SK-N-SH treated with all-trans-retinoic acid at 6 μM for 48 hours (cell line): ENCODE measurements around the gene SLC13A5.
"Not testable (repeated sequence)": the region's sequence is repeated elsewhere in the genome, so short reads cannot be mapped to it uniquely, and the experiment has no call there.

Experiments
- ATAC-seq: fragments of 200-7000 bp; cut with Tn5 transposase; 3 replicates; pipeline ENCODE4 v1.9.1; 2020; ENCODE audit warnings: mild to moderate bottlenecking, moderate library complexity
- ARNTL ChIP-seq: fragments of 450-650 bp; formaldehyde crosslinking; IDR thresholded peaks from 2 replicates; pipeline ENCODE4 v1.5.0; 2020; ENCODE audit warnings: low read depth, mild to moderate bottlenecking, moderate library complexity, borderline replicate concordance
- CSDC2 ChIP-seq: fragments of 250-450 bp; sonication (Bioruptor Pico); IDR thresholded peaks from 2 replicates; pipeline ENCODE4 v1.5.0; 2020; ENCODE audit warnings: mild to moderate bottlenecking, moderate library complexity
- CSRNP3 ChIP-seq: fragments of 250-450 bp; sonication (Bioruptor Pico); IDR thresholded peaks from 2 replicates; pipeline ENCODE4 v1.5.1; 2021; ENCODE audit warnings: mild to moderate bottlenecking, moderate library complexity
- ESRRG ChIP-seq: fragments of 250-450 bp; sonication (Bioruptor Pico); IDR thresholded peaks from 2 replicates; pipeline ENCODE4 v1.6.1; 2021; ENCODE audit warnings: mild to moderate bottlenecking
- GLIS3 ChIP-seq: fragments of 250-450 bp; sonication (Bioruptor Pico); IDR thresholded peaks from 2 replicates; pipeline ENCODE4 v1.5.0; 2020; ENCODE audit warnings: mild to moderate bottlenecking, moderate library complexity
- ISL1 ChIP-seq: fragments of 250-450 bp; sonication (Bioruptor Pico); IDR thresholded peaks from 2 replicates; pipeline ENCODE4 v2.1.2; 2022; ENCODE audit warnings: mild to moderate bottlenecking, moderate library complexity
- OSR1 ChIP-seq: fragments of 250-450 bp; sonication (Bioruptor Pico); IDR thresholded peaks from 2 replicates; pipeline ENCODE4 v1.8.0; 2022; ENCODE audit warnings: moderate library complexity, mild to moderate bottlenecking, inconsistent platforms
- PATZ1 ChIP-seq: fragments of 250-450 bp; sonication (Bioruptor Pico); IDR thresholded peaks from 2 replicates; pipeline ENCODE4 v1.8.0; 2020; ENCODE audit warnings: mild to moderate bottlenecking, moderate library complexity, borderline replicate concordance
- RARB ChIP-seq: fragments of 250-450 bp; sonication (Bioruptor Pico); IDR thresholded peaks from 2 replicates; pipeline ENCODE4 v1.8.0; 2021; ENCODE audit warnings: mild to moderate bottlenecking, moderate library complexity
- TCF4 ChIP-seq: fragments of 250-450 bp; sonication (Bioruptor Pico); IDR thresholded peaks from 2 replicates; pipeline ENCODE4 v1.8.0; 2021; ENCODE audit warnings: mild to moderate bottlenecking, moderate library complexity, borderline replicate concordance
- TOX ChIP-seq: fragments of 250-450 bp; sonication (Bioruptor Pico); IDR thresholded peaks from 2 replicates; pipeline ENCODE4 v1.8.0; 2021; ENCODE audit warnings: mild to moderate bottlenecking, moderate library complexity, borderline replicate concordance
- TSHZ2 ChIP-seq: fragments of 250-450 bp; sonication (Bioruptor Pico); IDR thresholded peaks from 2 replicates; pipeline ENCODE4 v1.5.0; 2020; ENCODE audit warnings: mild to moderate bottlenecking, moderate library complexity
- ZC3H10 ChIP-seq: fragments of 250-450 bp; sonication (Bioruptor Pico); IDR thresholded peaks from 2 replicates; pipeline ENCODE4 v1.5.1; 2021; ENCODE audit warnings: mild to moderate bottlenecking, moderate library complexity
- ZFP3 ChIP-seq: fragments of 250-450 bp; sonication (Bioruptor Pico); IDR thresholded peaks from 2 replicates; pipeline ENCODE4 v1.5.0; 2020; ENCODE audit warnings: mild to moderate bottlenecking, moderate library complexity
- ZFP30 ChIP-seq: fragments of 450-650 bp; formaldehyde crosslinking; IDR thresholded peaks from 2 replicates; pipeline ENCODE4 v1.5.0; 2022; ENCODE audit warnings: mild to moderate bottlenecking, moderate library complexity
- ZNF70 ChIP-seq: fragments of 450-650 bp; formaldehyde crosslinking; IDR thresholded peaks from 2 replicates; pipeline ENCODE4 v1.5.0; 2020; ENCODE audit warnings: mild to moderate bottlenecking, moderate library complexity
- ZNF8 ChIP-seq: fragments of 450-650 bp; formaldehyde crosslinking; IDR thresholded peaks from 2 replicates; pipeline ENCODE4 v1.5.0; 2020; ENCODE audit warnings: mild to moderate bottlenecking, moderate library complexity

SLC13A5 gene

GRCh38 chr17:6666557-6666956, 46.6 kb downstream of the SLC13A5 start:
- ATAC-seq, result no peak
- TF ChIP-seq TOX (CRISPR knock-in tag) (no peak), CSRNP3 (CRISPR knock-in tag) (no peak), GLIS3 (no peak), ARNTL (CRISPR knock-in tag) (no peak), ISL1 (CRISPR knock-in tag) (no peak), PATZ1 (CRISPR knock-in tag) (no peak), ESRRG (CRISPR knock-in tag) (no peak), ZFP30 (no peak), TCF4 (no peak), ZNF8 (CRISPR knock-in tag) (no peak), RARB (CRISPR knock-in tag) (no peak), ZC3H10 (CRISPR knock-in tag) (no peak), TSHZ2 (CRISPR knock-in tag) (no peak), ZNF70 (CRISPR knock-in tag) (no peak)

GRCh38 chr17:6666077-6666521, 47.1 kb downstream of the SLC13A5 start:
- peak; percentile 96 for ATAC-seq
- TF ChIP-seq CSDC2, result no peak
- no peak for TF ChIP-seq PATZ1 (CRISPR knock-in tag)
- TF ChIP-seq ZFP3 (CRISPR knock-in tag), result no peak

DNA sequence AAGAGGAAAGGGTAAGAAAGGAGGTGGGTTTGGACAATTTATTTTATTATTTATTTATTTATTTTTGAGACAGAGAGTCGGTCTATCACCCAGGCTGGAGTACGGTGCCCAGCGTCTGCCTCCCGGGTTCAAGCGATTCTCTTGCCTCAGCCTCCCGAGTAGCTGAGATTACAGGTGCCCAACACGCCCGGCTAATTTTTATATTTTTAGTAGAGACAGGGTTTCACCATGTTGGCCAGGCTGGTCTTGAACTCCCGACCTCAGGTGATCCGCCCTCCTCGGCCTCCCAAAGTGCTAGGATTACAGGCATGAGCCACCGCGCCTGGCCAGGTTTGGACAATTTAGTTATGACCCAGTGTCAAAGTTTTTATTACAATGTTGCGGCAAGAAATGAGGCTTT, 50.0 kb downstream of the SLC13A5 start:
- ATAC-seq, result not testable (repeated sequence)

DNA sequence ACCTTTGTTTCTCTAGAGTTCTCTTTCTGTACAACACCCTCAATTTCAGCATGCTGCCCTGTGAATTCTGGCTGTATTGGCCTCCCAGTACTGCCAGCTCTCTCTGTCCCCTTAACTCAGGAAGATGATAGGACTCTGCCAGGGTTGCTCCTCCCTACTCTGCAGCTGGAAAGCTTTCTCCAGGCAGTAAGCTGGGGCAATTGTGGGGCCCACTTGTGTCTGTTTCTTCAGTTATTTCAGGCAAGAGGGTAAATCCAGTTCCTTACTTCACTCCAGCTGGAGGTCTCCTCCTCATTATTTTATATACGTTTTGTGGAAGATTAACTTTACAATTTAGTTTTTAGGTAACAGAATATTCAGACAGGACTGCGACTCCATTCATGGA, 51.7 kb downstream of the SLC13A5 start:
- no peak for TF ChIP-seq ZC3H10 (CRISPR knock-in tag)
- no peak for TF ChIP-seq PATZ1 (CRISPR knock-in tag)
- no peak for TF ChIP-seq TCF4
- no peak for TF ChIP-seq OSR1 (CRISPR knock-in tag)
- ATAC-seq, result no peak
